HG03025 (cell line): ENCODE measurements around the gene SLC25A26.
A peak's percentile ranks its signal among the peaks of the same experiment; 100 is the strongest.

Experiments used
- ATAC-seq: cut with Tn5 transposase; IDR thresholded peaks from one replicate; pipeline ENCODE4 v1.9.1; 2021; ENCODE audit warnings: mild to moderate bottlenecking, moderate library complexity; ENCODE audit not compliant: unreplicated experiment, low FRiP score

SLC25A26 gene

DNA sequence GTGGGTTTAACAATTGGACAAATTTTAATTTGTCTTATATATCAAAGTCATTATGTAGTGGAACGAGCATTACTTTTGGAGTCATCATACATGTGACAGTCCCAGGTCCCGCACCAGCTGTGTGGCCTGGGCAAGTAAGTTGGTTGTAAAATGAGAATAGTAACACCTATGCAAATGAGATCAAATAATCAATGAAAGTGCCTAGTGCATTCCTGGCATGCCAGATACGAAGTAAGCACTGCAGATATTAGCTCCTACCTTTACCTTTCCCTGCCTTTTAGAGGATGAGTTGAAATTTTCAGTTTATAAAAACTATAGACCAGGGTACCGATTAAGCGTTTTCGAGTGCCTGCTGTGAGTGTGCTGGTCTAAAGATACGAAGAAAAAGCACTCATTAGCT, 145.9 kb downstream of the SLC25A26 start:
- no peak for ATAC-seq

DNA sequence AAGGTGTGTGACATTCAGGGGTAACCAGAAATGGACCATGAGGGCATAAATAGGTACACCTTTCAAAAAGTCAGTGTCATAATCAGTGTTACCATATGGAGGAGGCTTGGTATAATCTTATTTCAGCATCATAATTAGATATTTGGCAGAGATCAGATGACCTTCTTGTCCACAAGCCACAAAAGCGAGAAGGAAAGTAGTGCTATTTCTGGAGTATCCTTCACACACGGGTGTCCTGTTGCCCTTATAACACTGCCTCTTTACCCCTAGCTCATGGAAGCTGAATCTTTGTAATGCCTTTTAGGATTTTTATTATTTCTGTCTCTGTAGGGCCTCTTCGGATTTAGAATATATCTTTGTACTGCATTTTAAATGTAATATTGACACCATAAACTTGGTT, 147.2 kb downstream of the SLC25A26 start:
- no peak for ATAC-seq

GRCh38 chr3:66370179-66370578, 149.4 kb downstream of the SLC25A26 start:
- ATAC-seq: no peak

DNA sequence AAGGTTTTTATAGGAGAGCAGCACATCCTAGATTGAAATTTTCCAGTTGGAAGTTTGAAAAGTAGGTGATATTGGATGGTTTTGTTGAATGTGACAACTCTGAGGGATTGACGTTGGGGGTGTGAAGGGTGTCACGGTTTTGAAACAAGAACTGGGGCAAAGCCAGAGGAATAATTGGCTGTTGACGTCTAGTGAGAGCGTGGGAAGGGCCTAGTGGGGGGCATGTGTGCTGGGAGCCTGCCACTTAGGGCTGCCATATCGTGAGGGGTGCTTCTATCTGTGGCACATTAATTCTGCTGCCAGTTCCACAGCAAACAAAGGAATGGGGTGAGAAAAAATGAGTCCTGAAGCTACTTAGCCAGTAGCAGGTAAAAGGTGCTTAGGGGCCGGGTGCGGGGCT, 150.6 kb downstream of the SLC25A26 start:
- no peak for ATAC-seq

DNA sequence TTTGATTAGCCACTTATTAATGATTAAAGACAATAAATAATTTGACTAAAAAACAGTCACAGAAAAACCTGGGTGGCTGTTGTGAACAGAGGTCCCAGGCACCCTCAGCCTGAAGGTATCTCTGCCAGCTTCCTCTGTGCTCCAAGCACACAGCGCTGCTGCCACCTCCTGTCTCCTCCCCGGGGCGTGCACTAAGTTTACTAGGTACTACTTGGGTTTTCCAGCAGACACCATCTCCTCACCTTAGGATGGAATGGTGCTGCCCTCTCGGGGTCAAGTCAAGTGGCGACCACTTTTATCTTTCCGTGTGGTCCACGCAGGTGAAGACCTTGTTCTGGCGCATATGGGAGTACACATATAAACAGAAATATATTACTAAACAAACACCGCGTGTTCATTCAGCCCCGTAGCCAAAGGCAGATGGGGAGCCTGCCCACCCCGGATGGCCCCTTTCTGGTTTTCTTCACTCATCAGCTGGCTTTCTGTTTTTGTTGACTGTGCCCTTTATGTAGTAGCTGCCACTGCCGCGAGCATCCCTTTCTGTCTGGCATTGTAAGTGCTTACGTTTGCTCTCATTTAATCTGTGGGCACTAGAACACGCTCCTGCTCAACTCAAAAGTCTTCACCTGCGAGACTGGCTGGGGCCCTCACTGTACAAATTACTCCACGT, 152.0 kb downstream of the SLC25A26 start:
- ATAC-seq: no peak

DNA sequence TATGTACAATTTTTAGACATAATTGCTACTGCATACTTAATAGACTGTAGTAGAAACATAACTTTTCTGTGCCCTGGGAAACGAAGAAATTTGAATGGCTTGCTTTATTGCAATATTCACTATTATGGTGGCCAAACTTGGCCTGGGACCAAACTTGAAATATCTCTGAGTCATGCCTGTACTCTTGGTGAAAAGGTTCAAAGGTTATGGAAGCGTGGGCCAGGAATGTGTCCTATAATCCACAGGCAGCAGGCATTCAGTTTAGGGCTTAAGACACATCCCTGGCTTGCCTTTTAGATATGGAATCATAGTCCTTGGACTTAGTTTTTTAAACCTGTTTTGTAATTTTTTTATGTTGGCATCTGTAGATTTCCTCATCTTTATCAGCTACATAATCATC, 155.8 kb downstream of the SLC25A26 start:
- no peak for ATAC-seq

DNA sequence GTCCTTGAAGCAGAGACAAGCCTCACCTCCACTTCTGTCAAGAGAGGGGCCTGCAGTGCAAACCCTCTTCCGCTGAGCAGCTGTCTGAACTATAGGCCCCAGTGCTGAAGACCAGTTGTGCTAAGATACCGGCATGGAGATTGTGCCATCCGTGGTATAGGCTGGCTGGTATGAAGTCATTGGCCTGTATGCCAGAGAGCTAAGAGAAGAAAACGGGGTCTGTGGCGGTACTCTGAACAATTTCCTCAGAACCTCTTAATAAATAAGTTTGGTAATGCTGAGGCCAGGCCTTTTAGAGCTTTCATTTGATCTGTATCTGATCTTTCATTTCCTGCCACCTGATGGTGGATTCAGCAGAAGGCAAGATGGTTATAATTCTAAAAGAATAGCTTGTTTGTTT, 157.0 kb downstream of the SLC25A26 start:
- ATAC-seq: no peak

- no peak for ATAC-seq
Observed at GRCh38 chr3:66378256-66378655, 157.5 kb downstream of the SLC25A26 start.

DNA sequence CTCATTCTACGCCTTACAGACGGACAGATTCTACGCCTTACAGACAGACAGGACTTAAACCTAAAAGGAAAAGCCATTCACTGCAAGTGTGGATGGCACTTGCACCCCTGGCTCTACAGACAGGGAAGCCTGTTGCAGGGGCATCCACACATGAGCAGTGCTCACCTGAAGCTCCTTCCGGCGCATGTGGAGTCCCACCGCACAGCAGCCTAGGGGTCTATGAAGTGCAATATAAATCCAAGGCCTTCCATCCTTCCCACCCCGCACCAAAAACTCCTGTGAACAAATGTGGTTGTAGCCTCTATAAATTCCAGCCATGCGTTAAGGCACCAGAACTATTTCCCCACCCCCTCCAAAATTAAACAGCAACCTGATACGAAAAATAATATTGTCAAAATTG, 158.8 kb downstream of the SLC25A26 start:
- no peak for ATAC-seq

GRCh38 chr3:66380200-66380932, 159.6 kb downstream of the SLC25A26 start:
- no peak for ATAC-seq

GRCh38 chr3:66381626-66382025, 160.8 kb downstream of the SLC25A26 start:
- ATAC-seq: no peak

GRCh38 chr3:66382142-66382541, 161.3 kb downstream of the SLC25A26 start:
- ATAC-seq: no peak

DNA sequence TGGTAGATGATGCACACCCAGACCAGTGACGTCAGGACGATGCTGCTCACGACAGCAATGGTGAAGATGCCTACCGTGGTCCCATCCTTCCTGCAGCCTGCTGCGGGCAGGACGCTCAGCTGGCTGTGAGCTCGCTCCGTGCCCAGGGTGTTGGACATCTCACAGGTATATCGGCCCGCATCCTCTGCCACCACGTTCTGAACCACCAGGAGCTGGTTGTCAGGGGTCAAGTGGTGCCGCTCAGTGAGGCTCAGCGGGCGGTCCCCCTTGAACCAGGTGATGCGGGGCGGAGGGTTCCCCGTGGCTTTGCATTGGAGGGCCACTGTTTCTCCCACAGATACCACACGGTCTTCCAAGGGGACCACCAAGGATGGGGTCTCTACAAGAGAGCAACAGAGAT, 162.2 kb downstream of the SLC25A26 start:
- ATAC-seq: no peak

DNA sequence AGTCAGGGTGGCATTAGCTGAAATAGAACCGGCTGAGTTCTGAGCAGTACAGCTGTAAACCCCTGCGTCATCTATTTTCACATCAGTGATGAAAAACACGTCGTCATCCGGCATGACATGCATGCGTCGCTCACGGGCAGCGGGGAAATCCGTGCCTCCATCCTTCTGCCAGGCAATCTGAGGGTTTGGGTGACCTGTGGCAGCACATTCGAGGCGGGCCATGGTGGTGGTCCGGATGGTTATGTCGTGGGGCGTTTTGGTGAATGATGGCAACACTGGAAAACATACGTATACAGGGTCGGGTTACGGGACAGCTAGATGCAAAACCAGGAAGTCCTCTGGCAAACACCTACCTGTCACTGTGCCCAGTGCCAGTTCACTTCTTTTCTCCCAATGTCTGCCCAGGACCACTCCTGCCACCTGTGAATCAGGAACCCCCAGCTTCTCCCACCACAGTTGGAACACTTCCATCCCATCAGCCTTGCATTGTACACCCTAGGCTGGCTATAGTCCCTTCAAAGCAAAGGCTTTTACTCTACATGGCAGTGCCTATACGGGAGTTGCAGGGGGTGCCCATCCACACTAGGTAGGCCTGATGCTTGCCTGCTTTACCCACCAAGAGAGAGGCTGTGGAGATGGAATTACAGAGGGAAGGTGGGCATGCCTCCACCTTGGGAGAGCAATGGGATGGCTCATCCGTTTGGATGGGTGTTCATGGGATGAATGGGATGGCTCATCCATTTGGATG, 163.4 kb downstream of the SLC25A26 start:
- ATAC-seq: no peak

DNA sequence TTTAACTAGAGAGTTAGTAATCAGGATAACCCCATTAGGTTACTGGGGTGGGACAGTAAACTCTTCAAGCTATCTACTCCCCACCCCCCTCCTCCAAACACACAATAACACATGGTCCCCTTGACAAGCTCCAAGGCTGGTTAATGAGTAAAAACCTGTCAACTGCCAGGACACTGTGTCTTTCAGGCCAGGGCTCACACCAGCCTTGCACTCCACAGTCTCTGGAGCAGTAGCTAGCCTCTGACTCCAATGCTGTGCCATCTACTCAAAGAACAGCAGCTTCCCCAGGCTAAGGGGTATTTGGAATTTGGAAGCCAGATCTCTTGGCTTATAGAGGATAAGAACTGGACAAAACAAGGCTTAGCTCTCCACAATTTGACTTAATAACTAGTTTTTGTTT, 164.3 kb downstream of the SLC25A26 start:
- no peak for ATAC-seq

DNA sequence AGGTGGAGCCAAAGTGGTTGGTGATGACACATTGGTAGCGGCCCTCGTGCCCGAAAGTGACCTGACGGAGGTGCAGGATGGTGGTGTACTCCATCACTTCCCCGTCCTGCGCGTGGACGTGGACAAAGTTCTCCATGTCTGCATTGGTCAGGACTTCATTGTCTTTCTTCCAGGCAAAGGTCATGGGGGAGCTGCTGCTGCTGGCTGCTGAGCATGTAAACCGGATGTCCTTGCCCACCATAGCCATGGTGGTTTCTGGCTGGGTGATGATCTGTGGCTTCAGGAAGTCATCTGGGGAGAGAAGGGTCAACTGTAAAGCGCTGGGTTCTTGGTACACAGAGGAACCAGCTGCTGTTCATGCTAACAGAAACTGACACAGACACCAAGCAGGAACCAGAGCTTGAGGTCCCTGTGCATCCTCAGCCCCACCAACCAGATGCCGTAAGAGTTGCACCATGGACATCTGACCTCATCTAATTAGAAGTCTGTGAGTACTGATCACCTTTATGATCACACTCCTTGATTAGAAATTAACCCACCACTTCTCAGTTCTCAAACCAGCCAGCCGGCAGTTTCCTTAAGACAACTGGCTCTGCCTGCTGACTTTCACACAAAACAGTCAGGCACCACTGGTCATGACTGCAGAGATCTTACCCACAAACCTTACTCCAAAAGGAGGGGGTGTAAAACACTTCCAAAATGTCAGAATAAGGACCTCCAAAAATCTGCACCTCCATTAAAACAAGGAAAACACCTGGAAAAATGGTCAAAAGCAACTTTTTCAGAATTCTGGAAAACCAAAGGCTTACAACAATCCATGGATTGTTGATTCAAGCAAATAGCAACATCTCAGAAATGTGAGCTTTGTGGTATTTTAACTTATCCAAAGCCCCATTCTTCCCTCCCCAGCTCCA, 165.5 kb downstream of the SLC25A26 start:
- peak; percentile 82 for ATAC-seq

DNA sequence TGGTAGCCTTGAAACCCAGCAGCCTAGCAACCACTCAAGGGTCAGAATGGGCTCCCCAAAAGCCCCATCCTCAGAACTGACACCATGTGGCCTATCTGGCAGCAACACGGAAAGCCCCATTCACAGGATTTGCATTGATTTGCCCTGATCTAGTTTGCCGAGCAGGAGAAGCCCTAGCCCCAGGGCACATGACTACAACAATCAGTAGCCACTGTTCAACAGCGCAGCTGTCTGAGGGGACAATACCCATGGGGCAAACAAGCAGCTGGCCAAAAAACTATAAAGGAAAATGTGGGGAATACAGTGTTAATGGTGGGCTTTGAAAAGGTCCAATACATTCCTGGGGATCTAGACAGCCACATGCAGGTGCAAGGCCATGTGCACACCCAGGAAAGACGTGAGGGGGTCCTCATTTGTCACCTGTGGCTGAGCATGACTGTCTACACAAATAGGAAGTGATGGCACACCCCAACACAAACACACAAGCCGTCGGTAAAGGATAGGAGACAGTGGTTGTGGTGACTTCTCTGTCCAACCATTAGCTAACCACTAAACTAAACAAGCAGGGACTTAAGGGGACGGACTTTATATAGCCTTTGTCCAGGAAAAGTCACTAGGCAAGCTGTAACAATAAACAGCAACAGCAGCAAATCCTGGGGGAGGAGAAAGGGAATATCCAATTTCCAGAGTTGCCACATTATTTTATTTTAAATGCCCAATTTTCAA, 166.3 kb downstream of the SLC25A26 start:
- ATAC-seq: no peak

DNA sequence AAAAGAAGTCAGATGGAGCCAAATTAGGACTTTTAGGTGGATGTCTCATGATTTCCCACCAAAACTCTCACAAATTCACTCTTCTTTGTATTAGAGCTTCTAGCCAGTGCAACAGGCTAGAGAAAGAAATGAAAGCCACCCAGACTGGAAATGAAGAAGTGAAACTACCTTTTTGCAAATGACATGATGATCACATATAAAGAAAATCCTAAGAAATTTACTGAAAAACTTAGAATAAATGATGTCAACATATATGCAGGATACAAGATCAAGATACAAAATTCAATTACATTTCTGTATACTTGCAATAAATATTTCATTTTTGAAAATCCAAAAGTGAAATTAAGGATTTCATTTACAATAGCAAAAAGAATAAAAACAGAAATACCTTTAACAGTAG, 169.2 kb downstream of the SLC25A26 start:
- no peak for ATAC-seq

DNA sequence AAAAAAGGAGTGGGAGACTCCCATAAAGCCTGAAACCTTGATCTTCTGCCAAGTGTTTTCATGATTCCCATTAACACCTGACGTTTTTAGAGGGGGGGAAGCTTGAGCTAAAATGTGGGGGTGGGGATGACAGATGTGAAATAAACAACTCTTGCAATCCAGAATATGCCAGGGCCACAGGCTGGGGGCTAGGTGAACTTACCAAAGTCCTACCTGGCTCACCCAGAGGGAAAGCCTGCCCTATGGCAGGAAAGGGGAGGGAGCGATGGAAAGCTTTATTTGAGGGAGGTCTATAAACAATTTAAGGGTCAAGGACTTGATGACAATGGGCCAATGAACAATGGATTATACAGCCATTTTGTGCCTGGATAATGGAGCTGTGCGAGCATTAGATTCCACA, 171.7 kb downstream of the SLC25A26 start:
- no peak for ATAC-seq

GRCh38 chr3:66392966-66393332, 172.1 kb downstream of the SLC25A26 start:
- ATAC-seq: no peak
